ENCODE data around the gene SSH2.
"Not testable (repeated sequence)": the region's sequence is repeated elsewhere in the genome, so short reads cannot be mapped to it uniquely, and the experiment has no call there.

The SSH2 gene

DNA sequence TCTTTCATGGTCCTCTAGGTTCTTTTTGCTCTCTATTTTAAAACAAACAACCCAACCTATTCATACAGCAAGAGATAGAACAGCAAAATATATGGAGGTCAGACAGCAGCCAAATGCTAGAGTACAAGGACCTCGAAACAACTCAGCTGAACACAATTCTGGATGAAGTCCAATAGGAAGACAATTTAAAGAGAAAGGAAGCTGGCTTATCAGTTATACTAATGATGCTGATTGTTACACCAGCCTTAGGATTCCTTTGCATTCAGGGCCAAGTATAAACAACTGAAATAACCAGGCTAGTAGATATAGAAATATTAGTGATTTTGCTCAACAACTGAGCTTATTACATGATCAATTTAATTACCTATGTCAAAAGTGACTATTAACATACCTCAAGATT lies 2.5 kb downstream of the SSH2 start:
- DNase-seq = no peak

GRCh38 chr17:29924786-29925185 lies 5.2 kb downstream of the SSH2 start:
- DNase-seq = no peak

DNA sequence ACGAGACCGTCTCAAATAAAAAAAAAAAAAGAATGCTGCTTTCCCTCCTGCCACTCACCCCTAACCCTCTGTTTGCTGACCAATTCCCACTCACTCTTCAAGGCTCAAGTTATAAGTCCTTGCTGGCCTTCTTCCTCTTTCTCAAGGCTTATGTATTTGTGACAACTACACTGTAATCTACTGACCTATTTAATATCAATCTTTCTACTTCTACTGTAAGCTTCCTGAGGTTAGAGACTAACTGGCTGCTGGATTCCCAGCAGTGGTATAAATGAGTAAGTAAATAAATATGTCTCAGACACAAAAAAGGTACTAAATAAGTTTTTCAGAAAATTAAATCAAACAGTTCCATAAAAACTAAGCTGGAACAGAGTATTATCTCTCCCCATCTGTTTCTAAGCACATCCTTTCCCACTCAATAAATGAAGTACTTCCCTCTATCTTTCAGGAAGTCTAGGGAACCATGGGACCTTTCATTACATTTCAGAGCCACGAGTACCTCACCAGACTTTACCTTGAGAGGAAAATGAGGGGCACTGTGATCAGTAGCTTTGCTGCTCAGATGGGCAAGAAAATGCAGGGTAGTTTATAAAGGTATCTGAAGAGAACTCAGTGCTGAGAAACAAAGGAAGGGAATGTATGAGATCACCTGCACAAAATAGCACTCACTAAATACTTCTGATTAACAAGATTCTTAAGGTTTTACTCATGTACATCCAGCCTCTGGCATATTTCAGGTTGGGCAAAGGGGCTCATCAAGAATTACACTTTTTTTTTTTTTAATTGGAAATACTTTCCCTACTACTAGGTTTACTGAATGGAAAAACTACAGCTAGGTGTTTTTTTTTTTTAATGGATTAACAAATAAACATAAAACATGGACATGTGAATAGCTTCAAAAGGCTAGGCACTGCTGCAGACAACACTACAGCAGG lies 10.8 kb downstream of the SSH2 start:
- DNase-seq = no peak

GRCh38 chr17:29918016-29918415 lies 12.0 kb downstream of the SSH2 start:
- DNase-seq = no peak

DNA sequence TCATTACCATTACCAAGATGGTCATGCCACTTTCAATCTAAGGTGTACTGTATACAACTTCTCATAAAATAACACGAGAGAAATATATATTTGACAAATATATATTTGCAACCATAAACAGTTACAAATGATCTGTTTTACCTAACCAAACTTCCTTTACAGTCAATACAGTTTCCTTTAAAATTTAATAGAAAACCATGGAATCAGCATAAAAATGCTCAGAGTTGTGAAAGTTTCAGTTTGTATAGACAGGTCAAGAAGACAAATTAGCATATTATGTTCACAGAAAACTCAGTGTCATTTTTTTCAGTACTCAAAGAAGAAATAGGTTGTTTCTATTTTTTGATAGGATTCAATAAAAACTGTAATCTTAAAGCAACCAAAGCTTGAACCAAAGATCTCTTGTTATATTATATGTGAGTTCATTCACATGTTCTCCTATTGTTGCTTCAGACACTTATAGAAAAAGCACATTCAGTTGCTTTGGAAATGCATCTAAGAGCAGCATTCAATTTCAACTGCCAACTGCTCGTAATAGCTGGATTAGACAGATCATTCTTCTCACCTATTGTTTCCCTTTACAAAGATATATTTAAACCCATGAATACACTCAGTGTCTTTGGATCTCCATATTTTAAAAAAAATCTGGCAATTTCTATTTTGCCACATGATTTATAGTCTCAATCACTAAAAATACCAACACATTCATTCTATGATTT lies 15.1 kb downstream of the SSH2 start:
- DNase-seq = no peak

DNA sequence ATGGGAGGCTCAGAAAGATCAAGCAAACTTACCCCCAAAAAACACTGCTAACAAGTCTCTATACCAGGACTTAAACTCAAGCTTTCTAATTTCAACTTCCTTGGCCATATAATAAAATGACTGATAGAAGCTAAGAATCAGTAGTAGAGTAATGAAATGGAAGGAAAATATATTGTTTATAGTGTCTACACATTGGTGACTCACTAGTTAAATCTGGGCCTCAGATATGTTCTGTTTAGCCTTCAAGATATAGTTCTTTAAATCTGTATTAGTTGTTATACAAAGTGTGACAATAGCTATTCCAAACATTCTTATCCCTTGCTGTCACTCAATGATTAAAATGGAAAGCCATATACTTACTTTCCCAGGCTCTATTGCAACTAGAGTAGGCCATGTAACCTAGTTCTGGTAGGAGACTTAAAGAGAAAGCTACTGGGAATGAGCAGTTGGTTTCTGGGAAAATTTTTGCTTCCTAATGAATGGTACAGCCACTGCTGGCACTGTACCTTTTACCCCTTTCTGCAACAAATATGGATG lies 18.3 kb downstream of the SSH2 start:
- DNase-seq = no peak

DNA sequence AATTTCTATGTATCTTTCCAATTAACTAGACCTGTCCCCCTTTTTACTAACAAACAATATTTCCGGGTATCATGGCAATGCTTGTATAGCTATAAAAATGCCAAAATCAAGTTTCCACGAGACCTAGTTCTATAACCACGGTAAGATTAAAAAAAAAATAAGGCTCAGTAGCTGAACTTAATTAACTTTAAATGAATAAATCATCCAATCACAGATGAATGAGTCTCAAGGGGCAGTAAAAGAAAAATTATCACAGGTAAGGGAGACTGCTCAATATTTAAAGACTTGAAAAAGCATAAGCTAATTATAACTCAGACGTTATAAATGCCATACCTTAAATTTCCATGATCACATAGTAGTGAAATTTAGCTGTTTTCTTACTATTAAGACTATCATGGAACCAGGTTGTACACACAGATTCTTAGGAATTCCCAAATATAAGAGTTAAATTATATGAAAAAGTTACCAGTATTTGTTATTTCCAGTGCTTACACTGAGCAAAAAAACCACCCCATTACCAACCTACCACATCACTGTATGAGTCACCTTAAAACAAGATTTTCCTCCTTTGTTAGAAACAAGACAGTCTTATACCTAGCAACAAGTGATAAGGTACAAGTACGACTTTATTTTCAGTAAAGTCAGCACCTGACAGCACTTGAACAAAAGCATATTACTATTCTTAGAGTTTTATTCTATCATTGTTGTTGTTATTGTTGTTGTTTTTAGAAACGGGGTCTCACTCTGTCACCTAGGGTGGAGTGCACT lies 20.6 kb downstream of the SSH2 start:
- no peak for DNase-seq

DNA sequence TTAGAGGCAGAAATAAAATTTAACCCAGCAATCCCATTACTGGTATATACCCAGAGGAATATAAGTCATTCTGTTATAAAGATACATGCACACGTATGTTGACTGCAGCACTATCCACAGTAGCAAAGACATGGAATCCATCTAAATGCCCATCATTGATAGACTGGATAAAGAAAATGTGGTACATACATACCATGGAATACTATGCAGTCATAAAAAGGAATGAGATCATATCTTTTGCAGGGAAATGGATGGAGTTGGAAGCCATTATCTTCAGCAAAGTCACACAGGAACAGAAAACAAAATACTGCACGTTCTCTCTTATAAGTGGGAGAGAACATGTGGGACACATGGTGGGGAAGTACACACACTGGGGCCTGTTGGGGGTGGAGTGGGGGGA lies 23.1 kb downstream of the SSH2 start:
- DNase-seq = no peak

GRCh38 chr17:29905879-29906167 lies 24.2 kb downstream of the SSH2 start:
- DNase-seq = no peak

- no peak for DNase-seq
Measured at GRCh38 chr17:29905086-29905878, 24.7 kb downstream of the SSH2 start.

GRCh38 chr17:29903471-29903870 lies 26.6 kb downstream of the SSH2 start:
- DNase-seq = no peak

GRCh38 chr17:29897136-29897535 lies 32.9 kb downstream of the SSH2 start:
- not testable (repeated sequence) for DNase-seq

DNA sequence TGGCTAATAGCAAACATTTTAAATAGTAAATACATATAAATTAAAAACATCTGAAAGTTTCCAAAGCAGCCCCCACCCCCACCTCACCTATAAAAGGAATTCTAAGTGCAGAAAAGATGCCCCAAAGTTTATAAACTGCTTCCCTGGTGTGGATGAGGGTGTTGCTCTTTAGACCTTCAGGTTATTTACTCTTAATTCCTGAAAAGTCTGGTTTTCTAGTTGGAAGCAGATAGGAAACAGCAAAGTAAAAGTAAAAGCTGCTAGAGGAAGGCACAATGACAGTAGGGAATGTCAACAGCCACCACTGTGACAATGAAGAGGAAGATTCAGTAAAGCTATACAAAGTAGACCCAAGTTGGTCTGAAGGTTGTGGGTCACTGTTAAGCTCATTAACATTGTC lies 37.8 kb downstream of the SSH2 start:
- no peak for DNase-seq

DNA sequence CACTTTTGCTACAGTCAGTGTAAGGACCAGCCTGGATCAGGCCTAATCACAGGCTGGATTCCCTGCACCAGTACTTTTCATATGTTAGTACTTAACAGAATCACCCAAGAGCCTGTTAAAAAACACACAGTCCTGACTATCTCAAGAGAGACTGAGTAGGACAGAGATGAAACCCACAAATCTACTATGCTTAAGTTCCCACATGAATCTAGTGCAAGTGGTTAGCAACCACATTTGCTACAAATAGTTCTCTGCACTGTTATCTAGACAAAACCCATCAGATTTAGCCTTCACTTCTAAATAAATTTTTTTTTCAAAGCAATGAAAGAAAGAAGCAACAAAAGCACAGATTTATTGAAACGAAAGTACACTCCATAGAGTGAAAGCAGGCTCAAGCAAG lies 38.9 kb downstream of the SSH2 start:
- DNase-seq = no peak

DNA sequence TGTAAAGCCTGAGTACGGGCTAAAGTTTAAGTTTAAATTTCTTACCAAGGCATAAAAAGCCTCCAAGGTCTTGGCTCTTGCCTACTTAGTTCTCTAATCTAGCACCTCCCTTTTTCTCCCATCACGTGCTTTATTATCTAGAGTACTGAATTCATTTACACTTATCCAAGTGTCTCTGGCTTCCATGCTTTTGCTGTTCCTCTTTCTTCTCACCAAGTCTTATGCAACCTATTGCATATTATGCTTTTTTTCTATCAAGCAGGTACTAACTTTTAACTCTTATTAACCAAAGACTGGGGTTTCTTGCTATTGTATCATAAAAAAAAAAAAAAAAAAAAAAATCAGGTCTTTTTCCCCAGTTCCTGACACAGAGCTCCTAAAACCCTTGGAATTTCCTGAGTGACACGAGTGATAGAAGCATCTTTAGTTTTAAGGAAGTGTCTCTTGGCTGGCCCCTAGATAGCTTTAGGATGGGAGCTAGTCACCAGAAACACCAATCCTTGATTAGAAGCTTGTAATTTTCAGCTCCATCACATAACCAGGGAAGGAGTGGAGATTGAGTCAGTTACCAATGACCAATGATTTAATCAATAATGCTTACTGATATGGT lies 44.9 kb downstream of the SSH2 start:
- DNase-seq = no peak

- DNase-seq = no peak
Measured at GRCh38 chr17:29883497-29883896, 46.5 kb downstream of the SSH2 start.

GRCh38 chr17:29881256-29881655 lies 48.8 kb downstream of the SSH2 start:
- no peak for DNase-seq

DNA sequence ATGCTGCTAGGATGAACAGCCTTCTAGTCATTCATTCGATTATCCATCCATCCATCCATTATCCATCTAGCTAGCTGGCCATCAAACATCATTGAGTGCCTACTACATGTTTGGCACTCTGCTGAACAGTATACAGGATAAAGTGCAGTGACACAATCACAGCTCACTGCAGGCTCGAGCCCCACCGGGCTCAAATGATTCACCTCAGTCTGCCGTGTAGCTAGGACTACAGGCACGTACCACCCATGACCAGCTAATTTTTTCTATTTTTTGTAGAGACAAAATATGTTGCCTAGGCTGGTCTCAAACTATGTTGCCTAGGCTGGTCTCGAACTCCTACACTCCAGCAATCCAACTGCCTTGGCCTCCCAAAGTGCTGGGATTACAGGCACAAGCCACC lies 50.0 kb downstream of the SSH2 start:
- DNase-seq = no peak

DNA sequence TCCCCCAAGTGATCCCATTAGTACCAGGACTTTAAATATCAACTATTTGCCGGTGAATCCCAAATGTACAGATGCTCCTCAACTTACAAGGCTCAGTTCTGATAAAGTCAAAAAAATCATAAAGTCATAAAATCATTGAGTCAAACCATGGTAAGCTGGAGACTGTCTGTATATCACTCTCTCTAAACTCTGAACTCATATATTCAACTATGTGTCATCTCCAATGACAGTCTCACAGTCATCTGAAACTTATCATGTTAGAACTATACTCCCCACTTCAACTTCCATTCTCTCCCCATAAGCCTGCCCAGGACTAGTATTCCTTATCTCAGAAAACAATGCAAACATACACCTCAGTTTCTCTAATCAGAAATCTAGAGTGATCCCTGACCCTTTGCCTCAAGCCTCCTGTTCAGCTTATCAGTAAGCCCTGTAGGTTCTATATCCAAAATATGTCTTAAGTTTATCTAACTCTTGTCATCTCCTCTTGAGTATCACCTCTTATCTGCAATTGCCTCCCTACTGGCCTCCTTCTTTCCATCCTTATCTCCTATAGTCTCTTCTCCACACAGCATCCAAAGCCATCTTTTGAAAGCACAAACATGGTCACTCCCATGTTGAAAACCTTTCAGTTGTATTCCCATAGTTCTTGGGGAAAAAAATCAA lies 55.0 kb downstream of the SSH2 start:
- no peak for DNase-seq

DNA sequence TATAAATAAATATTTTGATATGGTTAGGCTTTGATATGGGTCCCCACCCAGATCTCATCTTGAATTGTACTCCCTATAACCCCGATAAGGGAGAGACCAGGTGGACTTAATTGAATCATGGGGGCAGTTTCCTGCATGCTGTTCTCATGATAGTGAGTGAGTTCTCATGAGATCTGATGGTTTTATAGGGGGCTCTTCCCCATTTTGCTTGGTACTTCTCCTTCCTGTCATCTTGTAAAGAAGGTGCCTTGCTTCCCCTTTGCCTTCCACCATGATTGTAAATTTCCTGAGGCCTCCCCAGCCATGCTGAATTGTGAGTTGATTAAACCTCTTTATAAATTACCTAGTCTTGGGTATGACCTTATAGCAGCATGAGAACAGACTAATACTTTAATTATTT lies 55.7 kb downstream of the SSH2 start:
- not testable (repeated sequence) for DNase-seq

DNA sequence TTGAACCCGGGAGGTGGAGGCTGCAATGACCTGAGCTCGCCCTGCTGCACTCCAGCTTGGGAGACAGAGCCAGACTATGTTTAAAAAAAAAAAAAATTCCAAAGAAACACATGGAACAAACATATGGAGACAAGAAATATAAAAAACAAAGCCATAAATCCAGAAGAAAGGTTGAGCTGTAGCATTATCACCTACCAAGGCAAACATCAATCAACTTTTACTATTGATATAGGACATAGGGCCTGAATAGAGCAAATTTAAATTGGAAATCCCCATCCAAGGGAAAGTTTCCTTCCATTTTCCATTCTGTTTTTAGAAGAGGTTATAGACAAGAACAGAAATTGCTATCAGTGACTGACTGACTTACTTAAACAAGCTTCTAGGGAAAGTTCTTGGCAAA lies 56.6 kb downstream of the SSH2 start:
- no peak for DNase-seq

Measured in 8988T (cell line).